Measurements from ENCODE around the gene ZNF423. TPM values are rescaled to one million over a fixed set of nuclear protein-coding genes. Genes with fewer than 3 reads are reported as not detected.

ZNF423 gene
- total RNA-seq, 6 experiments from 2014 or later, result not detected

DNA sequence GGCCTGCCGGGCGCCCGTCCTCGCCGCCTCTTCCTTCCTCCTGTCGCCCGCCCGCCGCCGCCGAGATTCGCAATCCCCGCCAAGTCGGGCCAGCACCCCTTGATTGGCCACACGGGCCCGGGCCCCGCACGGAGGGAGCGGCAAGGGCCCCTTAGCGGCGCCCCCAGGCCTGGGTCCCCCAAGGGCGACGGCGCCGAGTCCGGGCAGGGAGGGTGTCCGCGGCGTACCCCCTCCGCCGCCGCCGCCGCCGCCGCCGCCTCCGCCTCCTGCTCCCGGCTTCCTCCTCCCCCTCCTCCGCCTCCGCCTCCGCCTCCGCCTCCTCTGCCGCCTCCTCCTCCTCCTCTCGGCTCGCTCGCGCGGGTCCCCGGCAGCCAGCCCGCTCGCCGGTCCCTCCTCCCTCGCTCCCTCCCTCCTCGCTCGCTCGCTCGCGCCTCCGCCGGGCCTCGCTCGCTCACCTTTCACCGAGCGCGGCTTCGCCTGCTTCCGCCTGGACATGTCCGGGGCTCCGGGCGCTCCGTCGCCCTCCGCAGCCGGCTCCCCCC is 561 bp downstream of the ZNF423 start:
- H3K4me3 Mint-ChIP-seq, result no peak overlapping the region; the same call in 1 of the 2 replicates
- TF ChIP-seq, protein P1, sequence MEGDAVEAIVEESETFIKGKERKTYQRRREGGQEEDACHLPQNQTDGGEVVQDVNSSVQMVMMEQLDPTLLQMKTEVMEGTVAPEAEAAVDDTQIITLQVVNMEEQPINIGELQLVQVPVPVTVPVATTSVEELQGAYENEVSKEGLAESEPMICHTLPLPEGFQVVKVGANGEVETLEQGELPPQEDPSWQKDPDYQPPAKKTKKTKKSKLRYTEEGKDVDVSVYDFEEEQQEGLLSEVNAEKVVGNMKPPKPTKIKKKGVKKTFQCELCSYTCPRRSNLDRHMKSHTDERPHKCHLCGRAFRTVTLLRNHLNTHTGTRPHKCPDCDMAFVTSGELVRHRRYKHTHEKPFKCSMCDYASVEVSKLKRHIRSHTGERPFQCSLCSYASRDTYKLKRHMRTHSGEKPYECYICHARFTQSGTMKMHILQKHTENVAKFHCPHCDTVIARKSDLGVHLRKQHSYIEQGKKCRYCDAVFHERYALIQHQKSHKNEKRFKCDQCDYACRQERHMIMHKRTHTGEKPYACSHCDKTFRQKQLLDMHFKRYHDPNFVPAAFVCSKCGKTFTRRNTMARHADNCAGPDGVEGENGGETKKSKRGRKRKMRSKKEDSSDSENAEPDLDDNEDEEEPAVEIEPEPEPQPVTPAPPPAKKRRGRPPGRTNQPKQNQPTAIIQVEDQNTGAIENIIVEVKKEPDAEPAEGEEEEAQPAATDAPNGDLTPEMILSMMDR (IDR thresholded peaks at IDR 0.05), result no peak
- no peak overlapping the region for H3K27ac Mint-ChIP-seq
- DNase-seq, result peak; percentile 40
- H3K27me3 Mint-ChIP-seq (ENCODE audit: insufficient read depth), result peaks cover 48% of the 10 kb centered on the region
- H3K36me3 Mint-ChIP-seq (ENCODE audit: low read depth), result no peaks in the 10 kb centered on the region
- H3K9me3 Mint-ChIP-seq, result no peaks in the 10 kb centered on the region
- no peaks in the 10 kb centered on the region for H3K4me1 Mint-ChIP-seq (ENCODE audit: low read depth)

DNA sequence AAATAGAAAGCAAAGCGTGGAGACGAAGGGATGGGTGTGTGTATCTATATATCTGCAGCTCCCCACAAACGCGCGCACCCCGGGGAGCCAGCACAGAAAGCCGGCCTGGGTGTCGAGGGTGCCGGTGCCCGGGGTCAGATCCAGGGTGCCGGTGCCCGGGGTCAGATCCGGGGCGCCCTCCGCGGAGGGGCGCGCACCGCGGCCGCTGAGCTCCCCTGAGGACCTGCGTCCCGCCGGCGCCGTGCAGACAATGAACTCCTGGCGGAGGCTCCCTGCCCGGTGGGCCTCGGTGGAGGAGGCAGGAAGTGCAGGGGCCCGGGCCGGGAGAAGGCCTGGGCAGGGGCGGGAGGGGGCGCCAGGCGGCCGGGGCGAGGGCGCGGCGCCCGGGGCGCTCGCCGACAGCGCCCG is 1.1 kb downstream of the ZNF423 start:
- H3K27ac Mint-ChIP-seq, result no peak overlapping the region
- H3K9me3 Mint-ChIP-seq, result no peaks in the 10 kb centered on the region
- no peak overlapping the region for H3K4me3 Mint-ChIP-seq
- H3K4me1 Mint-ChIP-seq (ENCODE audit: low read depth), result no peaks in the 10 kb centered on the region
- peaks cover 45% of the 10 kb centered on the region for H3K27me3 Mint-ChIP-seq (ENCODE audit: insufficient read depth)
- TF ChIP-seq, protein P1 (IDR thresholded peaks at IDR 0.05), result no peak
- no peaks in the 10 kb centered on the region for H3K36me3 Mint-ChIP-seq (ENCODE audit: low read depth)
- DNase-seq, result no peak

DNA sequence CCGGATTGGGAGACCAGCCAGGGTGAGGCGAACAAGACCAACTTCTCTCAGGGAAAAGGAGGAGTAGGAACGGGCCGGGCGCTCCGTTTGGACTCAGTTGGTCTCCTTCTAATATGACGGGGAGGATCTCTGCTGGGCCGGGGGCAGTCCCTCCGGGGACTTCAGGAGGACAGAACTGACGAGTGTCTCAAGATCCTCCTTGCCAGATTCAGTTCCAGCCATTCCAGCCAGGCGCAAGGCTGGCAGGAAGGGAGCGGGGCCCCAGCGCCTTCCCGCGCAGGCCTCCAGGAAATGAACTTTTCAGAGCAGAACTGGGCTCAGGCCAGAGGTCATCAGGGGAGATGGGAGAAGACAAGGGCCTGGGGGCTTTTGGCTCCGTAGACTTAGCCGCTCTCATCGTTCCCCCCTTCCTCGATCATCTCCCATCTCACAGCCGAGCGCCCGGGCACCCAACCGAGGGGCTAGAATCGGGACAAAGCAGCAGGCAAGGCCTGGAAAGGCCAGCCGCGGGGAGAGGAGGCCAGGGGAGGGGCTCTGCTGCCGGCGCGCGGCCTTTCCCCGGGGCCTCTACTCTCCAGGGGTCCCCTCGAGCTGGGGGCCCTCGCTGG is 1.6 kb downstream of the ZNF423 start:
- Mint-ChIP-seq H3K9me3 (no peaks in the 10 kb centered on the region), H3K4me1 (ENCODE audit: low read depth) (no peaks in the 10 kb centered on the region), H3K27ac (no peak overlapping the region), H3K27me3 (ENCODE audit: insufficient read depth) (peaks cover 44% of the 10 kb centered on the region), H3K4me3 (no peak overlapping the region; the same call in 1 of the 2 replicates), H3K36me3 (ENCODE audit: low read depth) (no peaks in the 10 kb centered on the region)
- no peak for DNase-seq
- TF ChIP-seq, protein P1 (IDR thresholded peaks at IDR 0.05), result no peak

DNA sequence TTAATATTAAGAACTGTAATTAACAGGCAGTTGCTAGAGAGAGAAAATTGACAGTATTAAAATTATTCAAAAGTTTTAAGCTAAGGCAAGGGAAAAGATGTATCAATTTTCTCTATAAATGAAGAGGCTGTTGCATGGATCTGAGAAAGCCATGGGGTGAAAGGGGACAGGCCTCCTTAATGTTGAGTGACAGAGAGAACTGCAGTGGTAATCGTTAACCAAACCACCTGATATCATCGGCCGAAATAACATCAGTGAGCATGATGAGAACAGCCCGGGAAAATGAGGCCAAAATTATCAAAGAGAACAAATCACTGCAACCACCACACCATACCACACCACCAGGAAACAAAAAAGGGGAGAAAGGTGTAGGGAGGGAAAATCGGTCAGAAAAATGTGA is 3.6 kb downstream of the ZNF423 start:
- DNase-seq, result no peak
- Mint-ChIP-seq H3K9me3 (no peaks in the 10 kb centered on the region), H3K4me3 (no peak overlapping the region), H3K27ac (no peak overlapping the region), H3K36me3 (ENCODE audit: low read depth) (no peaks in the 10 kb centered on the region), H3K27me3 (ENCODE audit: insufficient read depth) (peaks cover 44% of the 10 kb centered on the region), H3K4me1 (ENCODE audit: low read depth) (no peaks in the 10 kb centered on the region)
- TF ChIP-seq, protein P1 (IDR thresholded peaks at IDR 0.05), result no peak

DNA sequence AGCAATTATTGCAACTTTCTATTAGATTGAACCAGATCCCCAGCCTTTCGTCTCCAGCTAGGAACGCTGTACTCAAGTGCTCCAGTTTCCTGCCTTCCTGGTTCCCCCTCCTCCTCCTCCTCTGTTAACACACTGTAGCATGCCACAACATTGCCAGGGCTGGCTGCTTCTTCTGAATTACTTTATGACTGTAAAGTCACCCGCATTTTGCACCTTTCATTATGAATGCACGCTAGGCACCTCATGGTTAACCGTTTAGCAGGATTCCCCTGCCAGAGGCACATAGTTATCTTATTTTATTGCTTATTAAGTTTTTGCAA is 4.5 kb downstream of the ZNF423 start:
- TF ChIP-seq, protein P1 (IDR thresholded peaks at IDR 0.05), result no peak
- H3K27me3 Mint-ChIP-seq (ENCODE audit: insufficient read depth), result peaks cover 50% of the 10 kb centered on the region
- no peaks in the 10 kb centered on the region for H3K9me3 Mint-ChIP-seq
- H3K4me1 Mint-ChIP-seq (ENCODE audit: low read depth), result no peaks in the 10 kb centered on the region
- no peak overlapping the region for H3K4me3 Mint-ChIP-seq
- no peak for DNase-seq
- no peaks in the 10 kb centered on the region for H3K36me3 Mint-ChIP-seq (ENCODE audit: low read depth)
- H3K27ac Mint-ChIP-seq, result no peak overlapping the region
